Spinal cord (tissue), 10 donors: ENCODE results near the gene CHST9. TPM values are rescaled to one million over a fixed set of nuclear protein-coding genes. Genes with fewer than 3 reads are reported as not detected.
A peak's percentile ranks its signal among the peaks of the same experiment; 100 is the strongest.
"Not testable (repeated sequence)": the region's sequence is repeated elsewhere in the genome, so short reads cannot be mapped to it uniquely, and the experiment has no call there.

ENCODE experiments used
- DNase-seq, 6 donors: peaks; one replicate each; pipeline versions ENCODE4 v3.0.0 to v3.0.0-alpha.2; 2013 to 2015; ENCODE audit warnings: low spot score in 6 of 6, low read depth in 4 of 6
- H3K27ac ChIP-seq: one replicate; pipeline ENCODE4 v1.5.1; 2013; ENCODE audit warnings: low read depth, low read length, control low read depth
- H3K27me3 ChIP-seq: one replicate; pipeline ENCODE4 v1.6.1; 2013; ENCODE audit warnings: low read length; ENCODE audit not compliant: control insufficient read depth, insufficient read depth
- H3K36me3 ChIP-seq: one replicate; pipeline ENCODE4 v1.6.1; 2013; ENCODE audit warnings: low read length; ENCODE audit not compliant: control insufficient read depth, insufficient read depth
- H3K4me1 ChIP-seq: one replicate; pipeline ENCODE4 v1.6.1; 2013; ENCODE audit warnings: low read length; ENCODE audit not compliant: control insufficient read depth, insufficient read depth
- H3K4me3 ChIP-seq: one replicate; pipeline ENCODE4 v1.5.1; 2013; ENCODE audit warnings: low read depth, low read length, control low read depth
- H3K9me3 ChIP-seq: one replicate; pipeline ENCODE4 v1.6.1; 2013; ENCODE audit warnings: low read length; ENCODE audit not compliant: control insufficient read depth, insufficient read depth
- WGBS: methylation state at CpG from one replicate; pipeline ENCODE4 v1.1.5; 2013; ENCODE audit warnings: missing lambda C conversion rate; ENCODE audit not compliant: insufficient coverage; 5-methylcytosine and 5-hydroxymethylcytosine counted together
- long read RNA-seq, 4 donors: transcript quantifications; one replicate each; lab custom pipeline, GENCODE V29; 2026
- polyA plus RNA-seq, 2 donors: library from polyadenylated mRNA; unstranded; fragments of 120-200 nt; gene quantifications; one replicate each; pipeline ENCODE4 v1.2.1, GENCODE V29; 2013; ENCODE audit not compliant: insufficient read length in 2 of 2
- total RNA-seq, 2 donors: library from RNA; depleted of rRNA in 1 of 2; stranded (reverse); fragments of 120-200 nt in 1 of 2; fragments of >200 nt in 1 of 2; gene quantifications; one replicate each; pipeline versions ENCODE4 v1.2.3 to v1.2.4, GENCODE V29; 2013 to 2014
- donor health status: healthy.

Gene CHST9, protein sequence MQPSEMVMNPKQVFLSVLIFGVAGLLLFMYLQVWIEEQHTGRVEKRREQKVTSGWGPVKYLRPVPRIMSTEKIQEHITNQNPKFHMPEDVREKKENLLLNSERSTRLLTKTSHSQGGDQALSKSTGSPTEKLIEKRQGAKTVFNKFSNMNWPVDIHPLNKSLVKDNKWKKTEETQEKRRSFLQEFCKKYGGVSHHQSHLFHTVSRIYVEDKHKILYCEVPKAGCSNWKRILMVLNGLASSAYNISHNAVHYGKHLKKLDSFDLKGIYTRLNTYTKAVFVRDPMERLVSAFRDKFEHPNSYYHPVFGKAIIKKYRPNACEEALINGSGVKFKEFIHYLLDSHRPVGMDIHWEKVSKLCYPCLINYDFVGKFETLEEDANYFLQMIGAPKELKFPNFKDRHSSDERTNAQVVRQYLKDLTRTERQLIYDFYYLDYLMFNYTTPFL
- total RNA-seq (1 to 10 TPM; 6.1 to 8.2 TPM), polyA plus RNA-seq (10 to 100 TPM in 1 of 2 donors, 1 to 10 TPM in 1; 5.4 to 10.8 TPM)
- long read RNA-seq, donor 1, full-length matches to known transcripts: 8 of 8 reads
- long read RNA-seq, donor 1, partial matches to known transcripts: 0 of 8 reads
- long read RNA-seq, donor 1, other reads (novel, unspliced or antisense): 0 of 8 reads
- long read RNA-seq, donor 2, partial matches to known transcripts: 0 of 1 reads
- long read RNA-seq, donor 2, other reads (novel, unspliced or antisense): 0 of 1 reads
- long read RNA-seq, donor 3, full-length matches to known transcripts: 1 of 1 reads
- long read RNA-seq, donor 3, partial matches to known transcripts: 0 of 1 reads
- long read RNA-seq, donor 3, other reads (novel, unspliced or antisense): 0 of 1 reads
- long read RNA-seq, donor 4, full-length matches to known transcripts: 4 of 4 reads
- long read RNA-seq, donor 4, partial matches to known transcripts: 0 of 4 reads
- long read RNA-seq, donor 4, other reads (novel, unspliced or antisense): 0 of 4 reads

- Histone ChIP-seq H3K4me3 (peak within 1 kb of the TSS; percentile 43), H3K9me3 (no peaks in the 10 kb centered on the region), H3K27ac (no peak within 1 kb of the TSS), H3K27me3 (peaks cover 7% of the 10 kb centered on the region), H3K36me3 (no peaks in the 10 kb centered on the region), H3K4me1 (peaks cover 10% of the 10 kb centered on the region)
- WGBS: under 1% methylated on average over 55 of the region's 67 CpGs
- peak in 3 of 6 donors; percentile 11 to 61 (median 55) for DNase-seq
These were observed at the start of gene CHST9 for GRCh38 chr18:27185025-27185763. Gene CHST9, minus strand, starts transcription at chr18:27185308. Its CDS starts 42,499 bp downstream, at chr18:27142809.

DNA sequence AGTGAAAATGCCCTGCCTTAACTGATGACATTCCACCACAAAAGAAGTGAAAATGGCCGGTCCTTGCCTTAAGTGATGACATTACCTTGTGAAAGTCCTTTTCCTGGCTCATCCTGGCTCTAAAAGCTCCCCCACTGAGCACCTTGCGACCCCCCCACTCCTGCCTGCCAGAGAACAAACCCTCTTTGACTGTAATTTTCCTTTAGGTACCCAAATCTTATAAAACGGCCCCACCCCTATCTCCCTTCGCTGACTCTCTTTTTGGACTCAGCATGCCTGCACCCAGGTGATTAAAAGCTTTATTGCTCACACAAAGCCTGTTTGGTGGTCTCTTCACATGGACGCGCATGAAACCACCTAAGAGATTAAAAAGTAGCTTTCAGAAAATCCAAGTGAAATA lies 47.2 kb upstream of the CHST9 start:
- H3K4me3 ChIP-seq, H3K4me1 ChIP-seq, H3K27me3 ChIP-seq, H3K9me3 ChIP-seq, H3K36me3 ChIP-seq, DNase-seq, H3K27ac ChIP-seq: not testable (repeated sequence)
- WGBS: 74% methylated on average over 3 of the region's 6 CpGs

GRCh38 chr18:27231671-27232070 lies 46.6 kb upstream of the CHST9 start:
- H3K27ac ChIP-seq, H3K4me3 ChIP-seq, H3K4me1 ChIP-seq, H3K9me3 ChIP-seq, H3K36me3 ChIP-seq, DNase-seq, H3K27me3 ChIP-seq: not testable (repeated sequence)
- WGBS: 67% methylated on average over 6 of the region's 6 CpGs

DNA sequence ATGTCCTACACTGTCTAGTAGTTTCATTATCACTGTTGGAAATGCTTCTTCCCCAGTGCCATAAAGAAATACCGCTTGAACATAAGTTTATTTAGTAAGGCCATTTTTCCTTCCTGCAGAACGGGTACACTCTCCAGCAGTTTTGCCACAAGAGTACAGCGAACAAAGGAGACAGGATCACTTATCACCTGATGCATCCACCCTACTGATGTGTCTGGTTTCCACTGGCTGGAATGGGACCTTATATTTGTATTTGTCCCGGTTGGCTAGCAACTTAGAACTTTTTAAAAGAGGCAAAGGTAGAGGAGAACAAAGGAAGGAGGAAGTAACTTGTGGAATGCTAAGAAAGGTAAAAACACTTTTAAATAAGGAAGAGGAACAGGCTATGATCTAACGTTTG lies 46.1 kb upstream of the CHST9 start:
- H3K27ac ChIP-seq, H3K27me3 ChIP-seq, H3K4me3 ChIP-seq, H3K4me1 ChIP-seq, H3K36me3 ChIP-seq, H3K9me3 ChIP-seq, DNase-seq: not testable (repeated sequence)
- WGBS: 61% methylated on average over 2 of the region's 5 CpGs

GRCh38 chr18:27227721-27228120 lies 42.6 kb upstream of the CHST9 start:
- H3K27me3 ChIP-seq: no peaks in the 10 kb centered on the region
- H3K4me1 ChIP-seq: peaks cover 3% of the 10 kb centered on the region
- H3K36me3 ChIP-seq: no peaks in the 10 kb centered on the region
- WGBS: no CpG with 5 or more reads among the region's 1 CpG
- peak overlapping the region; percentile 40 for H3K27ac ChIP-seq
- no peak for DNase-seq
- H3K9me3 ChIP-seq: no peaks in the 10 kb centered on the region
- no peak overlapping the region for H3K4me3 ChIP-seq

GRCh38 chr18:27226556-27227075 lies 41.5 kb upstream of the CHST9 start:
- no CpG with 5 or more reads among the region's 5 CpGs for WGBS
- H3K4me1 ChIP-seq: peaks cover 3% of the 10 kb centered on the region
- H3K27me3 ChIP-seq: no peaks in the 10 kb centered on the region
- H3K9me3 ChIP-seq: no peaks in the 10 kb centered on the region
- H3K27ac ChIP-seq: peak overlapping the region; percentile 9
- H3K36me3 ChIP-seq: no peaks in the 10 kb centered on the region
- H3K4me3 ChIP-seq: no peak overlapping the region
- DNase-seq: no peak

- 90% methylated on average over 6 of the region's 7 CpGs for WGBS
- no peak for DNase-seq
- Histone ChIP-seq H3K27ac (peak overlapping the region; percentile 9), H3K9me3 (peaks cover 1% of the 10 kb centered on the region), H3K4me3 (no peak overlapping the region), H3K36me3 (no peaks in the 10 kb centered on the region), H3K4me1 (peaks cover 3% of the 10 kb centered on the region), H3K27me3 (no peaks in the 10 kb centered on the region)
These were observed 40.9 kb upstream of the CHST9 start for GRCh38 chr18:27225947-27226481.

GRCh38 chr18:27223526-27224291 lies 38.6 kb upstream of the CHST9 start:
- Histone ChIP-seq H3K4me1 (peaks cover 3% of the 10 kb centered on the region), H3K4me3 (no peak overlapping the region), H3K27ac (no peak overlapping the region), H3K36me3 (no peaks in the 10 kb centered on the region), H3K27me3 (no peaks in the 10 kb centered on the region), H3K9me3 (peaks cover 1% of the 10 kb centered on the region)
- no peak for DNase-seq
- WGBS: 45% methylated on average over 4 of the region's 4 CpGs
